GM12891 (cell line): Measurements from ENCODE around the gene CRY2.

Experiments used
- PAX5 ChIP-seq: IDR thresholded peaks from 2 replicates; pipeline ENCODE4 v1.6.1; 2011; ENCODE audit warnings: low read length, moderate library complexity, mild to moderate bottlenecking; ENCODE audit not compliant: insufficient read depth, severe bottlenecking
- POLR2A ChIP-seq: IDR thresholded peaks from 2 replicates; pipeline ENCODE4 v1.6.1; 2011; ENCODE audit warnings: low read depth, low read length, control low read depth
- POLR2AphosphoS5 ChIP-seq: IDR thresholded peaks from 2 replicates; pipeline ENCODE4 v1.6.1; 2011; ENCODE audit warnings: low read depth, low read length, control low read depth
- SPI1 ChIP-seq: IDR thresholded peaks from 2 replicates; pipeline ENCODE4 v1.6.1; 2011; ENCODE audit warnings: low read depth, low read length, control low read depth

GRCh38 chr11:45802531-45803317 is 44.6 kb upstream of the CRY2 start:
- TF ChIP-seq PAX5 (no peak), POLR2A (no peak), POLR2AphosphoS5 (no peak), SPI1 (no peak)
